Activated naive CD8-positive, alpha-beta T cell treated with anti-CD3 and anti-CD28 coated beads, Interleukin-2, amount 10 ng/mL, durations not matched to agents 7 days and 5 days (primary cell): Measurements from ENCODE around the gene CTIF. TPM values are rescaled to one million over a fixed set of nuclear protein-coding genes. Genes with fewer than 3 reads are reported as not detected.
A peak's percentile ranks its signal among the peaks of the same experiment; 100 is the strongest.

Experiments
- ATAC-seq: fragments of 150-1000 bp; cut with Tn5 transposase; one replicate; pipeline ENCODE4 v1.10.0; 2021; ENCODE audit warnings: low read depth, moderate library complexity
- POLR2A ChIA-PET: fragments of 350-600 bp; sonication (Branson Sonifier 250); formaldehyde crosslinking; loops from one replicate; lab custom pipeline; 2021; ENCODE audit warnings: antibody characterized with exemption; lab: Charles Lee
- DNase-seq: peaks from one replicate; pipeline ENCODE4 v3.0.0; 2021
- H3K27ac Mint-ChIP-seq: one replicate; pipeline ENCODE4 v1.8.0; 2022; ENCODE audit warnings: mild to moderate bottlenecking, mixed read lengths
- H3K27me3 Mint-ChIP-seq: one replicate; pipeline ENCODE4 v1.8.0; 2022; ENCODE audit warnings: mild to moderate bottlenecking, moderate library complexity, mixed read lengths
- H3K36me3 Mint-ChIP-seq: one replicate; pipeline ENCODE4 v1.8.0; 2021; ENCODE audit warnings: mild to moderate bottlenecking, mixed read lengths
- H3K4me1 Mint-ChIP-seq: one replicate; pipeline ENCODE4 v1.8.0; 2021; ENCODE audit warnings: mixed read lengths
- H3K4me3 Mint-ChIP-seq: one replicate; pipeline ENCODE4 v1.8.0; 2022; ENCODE audit warnings: mild to moderate bottlenecking, moderate library complexity, mixed read lengths
- H3K9me3 Mint-ChIP-seq: one replicate; pipeline ENCODE4 v1.8.0; 2021; ENCODE audit warnings: mixed read lengths
- total RNA-seq, 2 experiments: library from RNA; stranded (reverse); gene quantifications; one replicate each; pipeline ENCODE4 v1.2.3, GENCODE V29; 2021

CTIF gene
- total RNA-seq, 2 experiments from 2014 or later: 2.4 to 3.0 TPM

DNA sequence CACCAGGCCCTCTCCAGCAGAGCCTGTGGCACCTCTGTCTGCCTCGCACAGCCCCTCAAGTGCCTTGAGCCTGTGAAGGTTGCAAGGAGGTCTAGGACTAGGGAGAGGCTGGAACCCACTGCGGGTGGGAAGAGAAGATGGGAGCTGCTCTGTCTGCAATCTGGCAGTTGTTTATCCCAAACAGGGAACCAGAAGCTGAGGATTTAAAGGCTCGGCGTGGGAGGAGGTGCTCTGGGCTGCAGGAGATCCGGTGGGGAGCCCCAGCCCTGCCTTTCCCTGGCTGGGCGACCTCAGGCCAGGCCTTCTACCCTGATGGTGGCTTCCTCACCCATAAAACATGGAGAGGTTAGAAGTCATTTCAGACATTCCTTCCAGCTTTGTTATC is 237.8 kb downstream of the CTIF start:
- H3K27me3 Mint-ChIP-seq: peaks cover 4% of the 10 kb centered on the region
- no peak overlapping the region for H3K27ac Mint-ChIP-seq
- H3K9me3 Mint-ChIP-seq: peaks cover 2% of the 10 kb centered on the region
- no peak overlapping the region for H3K4me3 Mint-ChIP-seq
- ATAC-seq (no peak), DNase-seq (no peak)
- POLR2A ChIA-PET: interaction anchor here (0.6 to 1.6 kb wide), 2 partner anchors 12 to 164 kb away, joined by 3 read pairs; no protein-coding TSS in a partner anchor
- peaks cover 9% of the 10 kb centered on the region for H3K4me1 Mint-ChIP-seq
- H3K36me3 Mint-ChIP-seq: no peaks in the 10 kb centered on the region

- no peak overlapping the region for H3K4me3 Mint-ChIP-seq
- POLR2A ChIA-PET: interaction anchor here (0.6 to 1.6 kb wide), 3 partner anchors 12 to 164 kb away, joined by 3 read pairs; no protein-coding TSS in a partner anchor
- H3K27me3 Mint-ChIP-seq: peaks cover 4% of the 10 kb centered on the region
- no peak overlapping the region for H3K27ac Mint-ChIP-seq
- peaks cover 2% of the 10 kb centered on the region for H3K9me3 Mint-ChIP-seq
- no peaks in the 10 kb centered on the region for H3K36me3 Mint-ChIP-seq
- ATAC-seq: peak; percentile 86
- peak; percentile 87 for DNase-seq
- peaks cover 9% of the 10 kb centered on the region for H3K4me1 Mint-ChIP-seq
Measured at GRCh38 chr18:48777026-48777743, 238.4 kb downstream of the CTIF start.

DNA sequence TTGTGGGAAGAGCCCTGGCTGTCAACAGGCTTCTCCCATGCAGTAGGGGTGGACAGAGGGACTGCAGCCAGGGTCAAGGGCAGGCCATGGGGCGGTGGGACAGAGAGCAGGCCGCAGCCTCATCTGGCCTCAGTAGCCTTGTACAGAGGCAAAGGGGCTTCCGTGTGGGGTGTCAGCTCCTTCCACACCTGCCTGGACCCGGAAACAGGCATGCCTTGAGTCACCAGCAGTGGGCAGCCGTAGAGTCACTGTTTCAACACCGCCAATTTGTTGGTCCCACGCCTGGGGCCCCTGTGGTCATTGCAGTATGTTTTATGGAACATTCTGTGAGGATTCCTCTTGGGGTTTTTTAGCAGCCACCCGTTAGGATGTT is 238.9 kb downstream of the CTIF start:
- peaks cover 4% of the 10 kb centered on the region for H3K27me3 Mint-ChIP-seq
- DNase-seq (no peak), ATAC-seq (peak; percentile 5)
- H3K36me3 Mint-ChIP-seq: no peaks in the 10 kb centered on the region
- POLR2A ChIA-PET: interaction anchor here (1.0 to 1.6 kb wide), 2 partner anchors 13 to 57 kb away, joined by 3 read pairs; no protein-coding TSS in a partner anchor
- no peak overlapping the region for H3K27ac Mint-ChIP-seq
- peaks cover under 1% of the 10 kb centered on the region for H3K9me3 Mint-ChIP-seq
- peaks cover 9% of the 10 kb centered on the region for H3K4me1 Mint-ChIP-seq
- H3K4me3 Mint-ChIP-seq: no peak overlapping the region

GRCh38 chr18:48778344-48779011 is 239.6 kb downstream of the CTIF start:
- Mint-ChIP-seq H3K36me3 (no peaks in the 10 kb centered on the region), H3K27me3 (peaks cover 4% of the 10 kb centered on the region), H3K9me3 (no peaks in the 10 kb centered on the region), H3K4me1 (peaks cover 9% of the 10 kb centered on the region), H3K4me3 (no peak overlapping the region), H3K27ac (no peak overlapping the region)
- DNase-seq (no peak), ATAC-seq (no peak)
- POLR2A ChIA-PET: no interaction called here

- Mint-ChIP-seq H3K27ac (no peak overlapping the region), H3K27me3 (peaks cover 4% of the 10 kb centered on the region), H3K4me1 (peaks cover 13% of the 10 kb centered on the region), H3K9me3 (no peaks in the 10 kb centered on the region), H3K4me3 (no peak overlapping the region), H3K36me3 (no peaks in the 10 kb centered on the region)
- POLR2A ChIA-PET: no interaction called here
- no peak for DNase-seq
- no peak for ATAC-seq
Measured at GRCh38 chr18:48779462-48779861, 240.6 kb downstream of the CTIF start.

DNA sequence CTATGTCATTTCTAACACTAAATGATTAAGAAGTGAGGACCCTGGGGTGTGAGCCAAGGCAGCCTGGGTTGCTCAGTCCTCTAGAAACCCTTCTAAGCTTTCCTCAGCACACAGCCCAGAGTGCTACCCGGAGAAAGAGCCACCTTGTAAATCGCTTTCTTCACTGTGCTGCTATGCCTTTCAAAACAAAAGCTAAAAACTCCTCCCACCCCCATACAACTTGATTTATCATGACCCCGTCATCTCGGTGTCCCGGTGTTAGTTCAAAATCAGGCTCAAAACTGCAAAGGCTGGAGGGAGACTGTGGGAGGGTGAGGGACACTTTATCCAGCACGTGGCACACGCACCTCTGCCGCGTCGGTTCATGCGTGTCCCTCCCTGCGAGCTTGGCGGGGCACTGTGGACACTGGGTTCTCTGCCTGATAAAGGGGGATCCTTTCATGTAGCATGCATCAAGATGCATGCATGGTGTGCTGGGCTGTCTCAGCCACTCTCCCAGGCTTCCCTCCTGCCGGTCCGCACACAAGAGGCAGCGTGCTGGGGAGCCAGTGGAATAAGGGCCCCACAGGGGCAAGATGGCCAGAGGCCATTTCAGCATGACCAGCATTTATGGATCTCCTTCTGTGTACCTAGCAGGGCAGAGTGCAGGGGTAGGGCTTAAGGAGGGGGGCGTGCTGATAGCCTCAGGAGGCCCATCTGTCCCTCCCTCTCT is 241.5 kb downstream of the CTIF start:
- POLR2A ChIA-PET: no interaction called here
- Mint-ChIP-seq H3K4me1 (peaks cover 21% of the 10 kb centered on the region), H3K27ac (no peak overlapping the region), H3K4me3 (no peak overlapping the region), H3K36me3 (no peaks in the 10 kb centered on the region), H3K27me3 (peaks cover 4% of the 10 kb centered on the region), H3K9me3 (no peaks in the 10 kb centered on the region)
- DNase-seq: no peak
- no peak for ATAC-seq

DNA sequence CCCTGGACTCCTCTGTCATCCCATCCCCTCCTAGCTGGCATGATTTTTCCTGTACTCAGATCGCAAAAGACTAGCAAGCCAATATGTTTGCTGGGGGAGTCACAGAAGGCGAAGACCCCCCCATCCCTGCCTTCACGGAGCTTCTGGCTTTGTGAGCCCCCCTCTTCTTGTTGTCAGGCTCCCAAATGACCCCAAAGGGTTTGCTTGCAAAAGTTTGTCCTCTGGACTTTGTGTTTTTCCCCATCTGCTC is 242.0 kb downstream of the CTIF start:
- H3K27ac Mint-ChIP-seq: no peak overlapping the region
- H3K36me3 Mint-ChIP-seq: no peaks in the 10 kb centered on the region
- POLR2A ChIA-PET: no interaction called here
- H3K27me3 Mint-ChIP-seq: peaks cover 4% of the 10 kb centered on the region
- no peak overlapping the region for H3K4me3 Mint-ChIP-seq
- no peak for ATAC-seq
- no peak for DNase-seq
- H3K9me3 Mint-ChIP-seq: no peaks in the 10 kb centered on the region
- H3K4me1 Mint-ChIP-seq: peaks cover 18% of the 10 kb centered on the region

- Mint-ChIP-seq H3K9me3 (no peaks in the 10 kb centered on the region), H3K4me3 (no peak overlapping the region), H3K36me3 (no peaks in the 10 kb centered on the region), H3K4me1 (peaks cover 19% of the 10 kb centered on the region), H3K27ac (no peak overlapping the region), H3K27me3 (peaks cover 4% of the 10 kb centered on the region)
- no peak for DNase-seq
- ATAC-seq: no peak
- POLR2A ChIA-PET: no interaction called here
Measured at GRCh38 chr18:48781163-48781987, 242.5 kb downstream of the CTIF start.

DNA sequence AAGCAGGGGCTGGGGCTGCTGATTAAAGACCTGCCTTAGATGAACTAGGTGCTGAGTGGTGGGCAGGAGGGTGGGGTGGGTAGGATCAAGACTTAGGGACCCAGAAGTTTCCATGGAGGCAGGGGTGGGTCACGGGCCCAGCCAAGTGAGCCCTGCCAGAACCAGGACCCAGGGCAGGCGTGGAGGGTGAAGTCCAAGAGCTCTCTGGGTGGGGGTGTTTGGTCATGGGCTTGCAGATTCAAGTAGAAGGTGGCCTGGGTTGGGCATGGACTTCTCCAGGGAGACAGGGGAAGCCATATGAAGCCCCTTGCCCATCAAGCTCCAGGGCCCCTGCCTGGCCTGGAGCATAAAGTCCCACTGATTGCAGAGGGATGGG is 243.1 kb downstream of the CTIF start:
- POLR2A ChIA-PET: no interaction called here
- DNase-seq (no peak), ATAC-seq (no peak)
- Mint-ChIP-seq H3K27ac (no peak overlapping the region), H3K27me3 (peaks cover 4% of the 10 kb centered on the region), H3K9me3 (no peaks in the 10 kb centered on the region), H3K4me3 (no peak overlapping the region), H3K4me1 (peaks cover 21% of the 10 kb centered on the region), H3K36me3 (no peaks in the 10 kb centered on the region)

GRCh38 chr18:48782381-48782861 is 243.6 kb downstream of the CTIF start:
- no peaks in the 10 kb centered on the region for H3K9me3 Mint-ChIP-seq
- peaks cover 4% of the 10 kb centered on the region for H3K27me3 Mint-ChIP-seq
- POLR2A ChIA-PET: no interaction called here
- no peak for DNase-seq
- peaks cover 19% of the 10 kb centered on the region for H3K4me1 Mint-ChIP-seq
- ATAC-seq: no peak
- H3K36me3 Mint-ChIP-seq: no peaks in the 10 kb centered on the region
- H3K4me3 Mint-ChIP-seq: no peak overlapping the region
- H3K27ac Mint-ChIP-seq: no peak overlapping the region

DNA sequence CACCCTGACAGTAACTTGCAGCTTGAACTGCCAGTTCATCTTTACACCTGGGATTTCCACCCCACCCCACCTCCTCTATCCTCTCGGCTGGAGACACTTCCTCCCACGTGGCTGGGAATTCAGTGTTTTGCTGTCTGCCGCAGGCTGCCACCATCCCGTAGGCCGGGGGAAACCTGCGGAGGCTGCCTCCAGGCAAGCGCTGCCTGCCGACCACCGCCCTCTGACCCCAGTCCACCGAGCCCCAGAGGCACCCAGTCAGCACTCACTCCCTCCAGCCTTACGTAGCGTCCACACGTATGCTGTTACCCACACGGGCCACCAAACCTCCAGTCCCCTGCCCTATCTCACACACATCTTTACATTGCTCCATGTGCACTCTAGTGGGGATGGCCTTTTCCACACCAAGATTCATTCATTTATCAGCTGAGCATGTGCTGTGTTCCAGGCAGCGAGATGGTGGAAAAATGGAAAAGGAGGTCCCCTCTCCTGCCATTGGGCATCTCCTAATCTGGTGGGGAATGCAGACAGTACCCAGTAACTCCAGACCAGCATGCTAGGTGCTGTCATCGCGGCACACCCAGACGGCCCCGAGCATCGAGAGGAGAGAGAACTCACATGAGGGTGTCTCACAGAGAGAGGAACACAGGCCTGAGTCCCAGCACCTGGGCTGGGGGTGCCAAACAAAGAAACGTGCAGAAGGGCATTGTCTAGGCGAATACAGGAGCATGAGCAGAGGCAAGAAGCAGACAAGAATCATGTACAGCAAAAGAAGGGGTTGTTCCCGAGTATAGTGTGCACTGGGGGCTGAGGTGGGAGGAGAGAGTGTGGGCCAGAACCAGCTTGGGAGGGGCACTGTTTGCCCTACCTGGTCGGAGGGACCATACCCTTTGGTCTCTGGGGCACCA is 245.0 kb downstream of the CTIF start:
- peak overlapping the region; percentile 2 for H3K27ac Mint-ChIP-seq
- no peaks in the 10 kb centered on the region for H3K9me3 Mint-ChIP-seq
- no peaks in the 10 kb centered on the region for H3K36me3 Mint-ChIP-seq
- no peak for ATAC-seq
- H3K4me3 Mint-ChIP-seq: no peak overlapping the region
- peaks cover 17% of the 10 kb centered on the region for H3K4me1 Mint-ChIP-seq
- H3K27me3 Mint-ChIP-seq: peaks cover 1% of the 10 kb centered on the region
- DNase-seq: no peak
- POLR2A ChIA-PET: interaction anchor here (1.0 kb wide), 1 partner anchor 158 kb away, joined by 3 read pairs; no protein-coding TSS in a partner anchor

DNA sequence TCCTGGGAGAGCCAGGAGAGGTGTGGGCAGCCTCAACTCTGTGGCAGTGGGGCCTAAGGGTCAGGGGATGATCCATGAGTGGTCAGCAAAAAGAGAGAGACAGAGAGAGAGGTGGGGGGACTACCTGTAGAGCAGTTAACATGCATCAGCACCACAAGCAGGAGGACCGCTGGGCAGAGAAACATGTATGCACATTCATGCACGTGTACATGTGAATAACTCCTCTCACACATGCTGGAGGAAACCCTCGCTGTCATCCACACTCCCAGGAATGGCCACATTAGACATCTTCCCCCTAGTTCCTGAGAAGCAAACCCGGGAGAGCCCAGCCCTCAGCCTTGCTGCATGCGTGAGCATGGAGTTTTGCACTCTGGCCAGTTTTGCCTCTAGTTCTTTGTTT is 245.8 kb downstream of the CTIF start:
- peaks cover 17% of the 10 kb centered on the region for H3K4me1 Mint-ChIP-seq
- H3K27me3 Mint-ChIP-seq: peaks cover 1% of the 10 kb centered on the region
- H3K9me3 Mint-ChIP-seq: no peaks in the 10 kb centered on the region
- peaks cover 2% of the 10 kb centered on the region for H3K36me3 Mint-ChIP-seq
- H3K27ac Mint-ChIP-seq: peak overlapping the region; percentile 77
- H3K4me3 Mint-ChIP-seq: no peak overlapping the region
- no peak for ATAC-seq
- POLR2A ChIA-PET: no interaction called here
- no peak for DNase-seq
